H9 (cell line): Measurements from ENCODE around the gene C10orf120. TPM values are rescaled to one million over a fixed set of nuclear protein-coding genes. Genes with fewer than 3 reads are reported as not detected.

Source experiments
- DNase-seq: peaks from one replicate; pipeline ENCODE4 v3.0.0-alpha.2; 2017
- H2AFZ ChIP-seq: one replicate; pipeline ENCODE4 v1.6.1; 2013; ENCODE audit warnings: mild to moderate bottlenecking, low read length, control low read depth, moderate library complexity
- H2AK5ac ChIP-seq: 2 replicates; pipeline ENCODE4 v1.6.1; 2013; ENCODE audit warnings: low read length, control low read depth, mixed read lengths; ENCODE audit not compliant: insufficient read length
- H2BK120ac ChIP-seq: one replicate; pipeline ENCODE4 v1.6.1; 2013; ENCODE audit warnings: low read depth, mild to moderate bottlenecking, low read length, control low read depth, inconsistent platforms; ENCODE audit not compliant: poor library complexity, severe bottlenecking
- H2BK12ac ChIP-seq: 2 replicates; pipeline ENCODE4 v1.6.1; 2013; ENCODE audit warnings: low read length, control low read depth, mixed read lengths, low read depth; ENCODE audit not compliant: insufficient read length
- H2BK15ac ChIP-seq: 2 replicates; pipeline ENCODE4 v1.6.1; 2013; ENCODE audit warnings: low read depth, low read length, control low read depth
- H2BK20ac ChIP-seq: one replicate; pipeline ENCODE4 v1.6.1; 2013; ENCODE audit warnings: low read depth, mild to moderate bottlenecking, low read length, control low read depth, inconsistent platforms; ENCODE audit not compliant: poor library complexity, severe bottlenecking
- H2BK5ac ChIP-seq: 2 replicates; pipeline ENCODE4 v1.6.1; 2013; ENCODE audit warnings: low read length, control low read depth, mixed read lengths; ENCODE audit not compliant: insufficient read length
- H3K14ac ChIP-seq: 2 replicates; pipeline ENCODE4 v1.6.1; 2013; ENCODE audit warnings: low read length, control low read depth; ENCODE audit not compliant: insufficient read depth
- H3K18ac ChIP-seq: 2 replicates; pipeline ENCODE4 v1.6.1; 2013; ENCODE audit warnings: low read depth, mild to moderate bottlenecking, mixed read lengths, low read length, control low read depth; ENCODE audit not compliant: insufficient read length
- H3K23ac ChIP-seq: 2 replicates; pipeline ENCODE4 v1.6.1; 2013; ENCODE audit warnings: low read length, control low read depth, mixed read lengths, low read depth; ENCODE audit not compliant: insufficient read length
- H3K23me2 ChIP-seq: 2 replicates; pipeline ENCODE4 v1.6.1; 2013; ENCODE audit warnings: low read depth, mild to moderate bottlenecking, mixed read lengths, low read length, control low read depth; ENCODE audit not compliant: insufficient read length, poor library complexity, severe bottlenecking
- H3K27ac ChIP-seq: 2 replicates; pipeline ENCODE4 v1.5.1; 2013; ENCODE audit warnings: low read length, control low read depth, mixed read lengths, low read depth; ENCODE audit not compliant: insufficient read length
- H3K27me3 ChIP-seq: 2 replicates; pipeline ENCODE4 v1.6.1; 2013; ENCODE audit warnings: low read length, control low read depth, inconsistent platforms; ENCODE audit not compliant: insufficient read depth
- H3K4ac ChIP-seq: 2 replicates; pipeline ENCODE4 v1.6.1; 2013; ENCODE audit warnings: low read depth, mild to moderate bottlenecking, control low read depth, inconsistent platforms, low read length, moderate library complexity
- H3K4me1 ChIP-seq: 2 replicates; pipeline ENCODE4 v1.6.1; 2013; ENCODE audit warnings: low read length, control low read depth, inconsistent platforms; ENCODE audit not compliant: insufficient read depth
- H3K4me2 ChIP-seq: 2 replicates; pipeline ENCODE4 v1.6.1; 2013; ENCODE audit warnings: low read length, control low read depth, mixed read lengths; ENCODE audit not compliant: insufficient read length, insufficient read depth
- H3K56ac ChIP-seq: 2 replicates; pipeline ENCODE4 v1.6.1; 2013; ENCODE audit warnings: low read depth, mild to moderate bottlenecking, mixed read lengths, low read length, control low read depth; ENCODE audit not compliant: insufficient read length
- H3K79me1 ChIP-seq: 2 replicates; pipeline ENCODE4 v1.6.1; 2013; ENCODE audit warnings: low read depth, mild to moderate bottlenecking, moderate library complexity, low read length, control low read depth, inconsistent platforms; ENCODE audit not compliant: insufficient read depth, poor library complexity, severe bottlenecking
- H3K79me2 ChIP-seq: 2 replicates; pipeline ENCODE4 v1.6.1; 2013; ENCODE audit warnings: low read length, control low read depth, inconsistent platforms; ENCODE audit not compliant: insufficient read depth
- H3K9ac ChIP-seq: 2 replicates; pipeline ENCODE4 v1.6.1; 2013; ENCODE audit warnings: low read length, control low read depth, mixed read lengths; ENCODE audit not compliant: insufficient read length; ENCODE audit errors: extremely low read depth
- H3K9me3 ChIP-seq: one replicate; pipeline ENCODE4 v1.6.1; 2013; ENCODE audit warnings: low read depth, low read length, inconsistent platforms; ENCODE audit not compliant: control insufficient read depth
- H3T11ph ChIP-seq: one replicate; pipeline ENCODE4 v1.6.1; 2013; ENCODE audit warnings: mild to moderate bottlenecking, low read length, control low read depth, inconsistent platforms
- H4K20me1 ChIP-seq: one replicate; pipeline ENCODE4 v1.6.1; 2013; ENCODE audit not compliant: control insufficient read depth, insufficient read length, insufficient read depth
- H4K5ac ChIP-seq: 2 replicates; pipeline ENCODE4 v1.6.1; 2013; ENCODE audit warnings: low read depth, mild to moderate bottlenecking, mixed read lengths, low read length, control low read depth; ENCODE audit not compliant: insufficient read length
- H4K8ac ChIP-seq: replicated peaks from 2 replicates; pipeline ENCODE4 v1.6.1; 2013; ENCODE audit warnings: low read length, control low read depth, mixed read lengths, low read depth; ENCODE audit not compliant: insufficient read length
- H4K91ac ChIP-seq: 2 replicates; pipeline ENCODE4 v1.6.1; 2013; ENCODE audit warnings: low read depth, mild to moderate bottlenecking, moderate library complexity, mixed read lengths, low read length, control low read depth; ENCODE audit not compliant: insufficient read length
- H3K27ac Mint-ChIP-seq, 3 experiments: 2 replicates in 2 of 3; 3 replicates in 1 of 3; pipeline ENCODE4 v1.8.0; 2020 to 2021; ENCODE audit warnings: mixed read lengths in 3 of 3, mild to moderate bottlenecking in 1 of 3, moderate library complexity in 1 of 3
- H3K27me3 Mint-ChIP-seq: 2 replicates; pipeline ENCODE4 v1.8.0; 2021; ENCODE audit warnings: low read depth, mild to moderate bottlenecking, moderate library complexity, mixed read lengths
- H3K36me3 Mint-ChIP-seq, 3 experiments: 2 replicates in 2 of 3; 3 replicates in 1 of 3; pipeline ENCODE4 v1.8.0; 2020 to 2021; ENCODE audit warnings: low read depth in 3 of 3, mixed read lengths in 3 of 3; ENCODE audit not compliant: insufficient read depth in 1 of 3
- H3K4me1 Mint-ChIP-seq, 2 experiments: 2 replicates each; pipeline ENCODE4 v1.8.0; 2020; ENCODE audit warnings: mixed read lengths in 2 of 2
- H3K4me3 Mint-ChIP-seq, 2 experiments: 2 replicates in 1 of 2; 3 replicates in 1 of 2; pipeline ENCODE4 v1.8.0; 2020 to 2021; ENCODE audit warnings: mild to moderate bottlenecking in 2 of 2, mixed read lengths in 2 of 2, moderate library complexity in 1 of 2
- H3K9me3 Mint-ChIP-seq, 2 experiments: 2 replicates in 1 of 2; 3 replicates in 1 of 2; pipeline ENCODE4 v1.8.0; 2020; ENCODE audit warnings: mild to moderate bottlenecking in 2 of 2, mixed read lengths in 2 of 2, moderate library complexity in 1 of 2
- WGBS: extraction: QIAGEN DNeasy Blood & Tissue Kit; methylation state at CpG from one replicate; pipeline ENCODE4 v1.1.7; 2013; ENCODE audit warnings: missing lambda C conversion rate, low lambda C conversion rate, mixed read lengths; ENCODE audit not compliant: insufficient read length; ENCODE audit errors: extremely low coverage; 5-methylcytosine and 5-hydroxymethylcytosine counted together
- total RNA-seq: library from RNA; stranded (reverse); gene quantifications from 2 replicates; pipeline ENCODE4 v1.2.1, GENCODE V29; 2021
- TF ChIP-seq, protein P1 (sequence below): fragments of 200-600 bp; sonication (generic); conservative IDR thresholded peaks from 3 replicates; pipeline ENCODE4 v1.8.0; 2021; ENCODE audit warnings: antibody characterized with exemption, mild to moderate bottlenecking

The C10orf120 gene
- total RNA-seq, 1 experiment from 2014 or later, result not detected

GRCh38 chr10:122706947-122707346 lies 7.3 kb upstream of the C10orf120 start:
- H2AFZ ChIP-seq, result no peak overlapping the region
- H3K27ac ChIP-seq, result no peak overlapping the region
- Mint-ChIP-seq H3K27ac (no peak overlapping the region), H3K36me3 (no peaks in the 10 kb centered on the region), H3K4me1 (peaks cover 24 to 27% of the 10 kb centered on the region in 2 experiments), H3K9me3 (no peaks in the 10 kb centered on the region), H3K27me3 (no peaks in the 10 kb centered on the region), H3K4me3 (no peak overlapping the region)
- WGBS, result no CpG with 5 or more reads among the region's 4 CpGs
- H3K23me2 ChIP-seq, result no peaks in the 10 kb centered on the region
- H4K5ac ChIP-seq, result no peak overlapping the region
- H2BK120ac ChIP-seq, result no peak overlapping the region
- no peak overlapping the region for H2BK5ac ChIP-seq
- H3K79me1 ChIP-seq, result no peaks in the 10 kb centered on the region
- no peak overlapping the region for H3K14ac ChIP-seq
- no peak overlapping the region for H3K18ac ChIP-seq
- no peaks in the 10 kb centered on the region for H3K27me3 ChIP-seq
- no peak for DNase-seq
- no peak overlapping the region for H2AK5ac ChIP-seq
- no peak overlapping the region for H3K23ac ChIP-seq
- TF ChIP-seq, protein P1, sequence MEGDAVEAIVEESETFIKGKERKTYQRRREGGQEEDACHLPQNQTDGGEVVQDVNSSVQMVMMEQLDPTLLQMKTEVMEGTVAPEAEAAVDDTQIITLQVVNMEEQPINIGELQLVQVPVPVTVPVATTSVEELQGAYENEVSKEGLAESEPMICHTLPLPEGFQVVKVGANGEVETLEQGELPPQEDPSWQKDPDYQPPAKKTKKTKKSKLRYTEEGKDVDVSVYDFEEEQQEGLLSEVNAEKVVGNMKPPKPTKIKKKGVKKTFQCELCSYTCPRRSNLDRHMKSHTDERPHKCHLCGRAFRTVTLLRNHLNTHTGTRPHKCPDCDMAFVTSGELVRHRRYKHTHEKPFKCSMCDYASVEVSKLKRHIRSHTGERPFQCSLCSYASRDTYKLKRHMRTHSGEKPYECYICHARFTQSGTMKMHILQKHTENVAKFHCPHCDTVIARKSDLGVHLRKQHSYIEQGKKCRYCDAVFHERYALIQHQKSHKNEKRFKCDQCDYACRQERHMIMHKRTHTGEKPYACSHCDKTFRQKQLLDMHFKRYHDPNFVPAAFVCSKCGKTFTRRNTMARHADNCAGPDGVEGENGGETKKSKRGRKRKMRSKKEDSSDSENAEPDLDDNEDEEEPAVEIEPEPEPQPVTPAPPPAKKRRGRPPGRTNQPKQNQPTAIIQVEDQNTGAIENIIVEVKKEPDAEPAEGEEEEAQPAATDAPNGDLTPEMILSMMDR, result no peak
- H4K8ac ChIP-seq, result no peak overlapping the region
- H3K9me3 ChIP-seq, result no peaks in the 10 kb centered on the region
- H3K9ac ChIP-seq, result no peak overlapping the region
- no peak overlapping the region for H2BK15ac ChIP-seq
- H4K20me1 ChIP-seq, result no peaks in the 10 kb centered on the region
- no peak overlapping the region for H3T11ph ChIP-seq
- no peak overlapping the region for H4K91ac ChIP-seq
- no peak overlapping the region for H2BK12ac ChIP-seq
- no peak overlapping the region for H3K4me2 ChIP-seq
- H3K4ac ChIP-seq, result no peak overlapping the region
- H3K56ac ChIP-seq, result no peak overlapping the region
- no peaks in the 10 kb centered on the region for H3K4me1 ChIP-seq
- no peaks in the 10 kb centered on the region; the same call in 1 of the 2 replicates for H3K79me2 ChIP-seq
- H2BK20ac ChIP-seq, result no peak overlapping the region
